ENCODE data around the gene CBFA2T3. TPM values are rescaled to one million over a fixed set of nuclear protein-coding genes. Genes with fewer than 3 reads are reported as not detected.
"Not testable (repeated sequence)": the region's sequence is repeated elsewhere in the genome, so short reads cannot be mapped to it uniquely, and the experiment has no call there.

Gene CBFA2T3
- total RNA-seq, 4 donors from 2014 or later = 4.0 to 18.5 (median 5.5) TPM

DNA sequence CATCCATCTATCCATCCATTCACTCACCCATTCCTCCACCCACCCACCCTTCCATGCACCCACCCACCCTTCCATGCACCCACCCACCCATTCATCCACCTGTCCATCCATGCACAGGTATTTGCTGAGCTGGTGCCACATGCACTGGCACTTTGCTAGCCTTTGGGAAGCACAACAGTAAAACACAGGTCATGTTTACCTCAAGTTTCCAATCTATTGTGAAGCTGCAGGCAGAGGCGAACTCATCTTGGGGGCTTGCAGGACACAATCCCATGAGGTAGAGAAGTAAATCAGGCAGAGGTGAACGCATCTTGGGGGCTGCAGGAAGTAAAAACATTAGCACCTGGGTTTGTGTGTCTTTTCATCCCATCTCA, 35.6 kb upstream of the CBFA2T3 start:
- DNase-seq = no peak
- in situ Hi-C loops (cut with MboI; ENCODE audit: low pct_ligation_motif_present in 1 of 4, low pct_unique_long_range_greater_than_20kb in 1 of 4, low sequenced_read_pairs in 3 of 4) (no loop called here), intact Hi-C loops (cut with DNase I; ENCODE audit: low total_unique reads) (no loop called here)
- no peak overlapping the region for H3K4me3 ChIP-seq
- no peaks in the 10 kb centered on the region for H3K4me1 ChIP-seq
- no peak overlapping the region for H3K27ac ChIP-seq
- 71% methylated on average over 2 of the region's 2 CpGs; no CpG with 5 or more reads in 1 of the 2 donors for WGBS, 2 donors (ENCODE audit: low coverage in 1 of 2)
- peaks cover 4% of the 10 kb centered on the region for H3K27me3 ChIP-seq
- TF ChIP-seq POLR2A (IDR thresholded peaks at IDR 0.05) = no peak
- TF ChIP-seq POLR2AphosphoS5 (IDR thresholded peaks at IDR 0.05) = no peak
- TF ChIP-seq, protein P1, sequence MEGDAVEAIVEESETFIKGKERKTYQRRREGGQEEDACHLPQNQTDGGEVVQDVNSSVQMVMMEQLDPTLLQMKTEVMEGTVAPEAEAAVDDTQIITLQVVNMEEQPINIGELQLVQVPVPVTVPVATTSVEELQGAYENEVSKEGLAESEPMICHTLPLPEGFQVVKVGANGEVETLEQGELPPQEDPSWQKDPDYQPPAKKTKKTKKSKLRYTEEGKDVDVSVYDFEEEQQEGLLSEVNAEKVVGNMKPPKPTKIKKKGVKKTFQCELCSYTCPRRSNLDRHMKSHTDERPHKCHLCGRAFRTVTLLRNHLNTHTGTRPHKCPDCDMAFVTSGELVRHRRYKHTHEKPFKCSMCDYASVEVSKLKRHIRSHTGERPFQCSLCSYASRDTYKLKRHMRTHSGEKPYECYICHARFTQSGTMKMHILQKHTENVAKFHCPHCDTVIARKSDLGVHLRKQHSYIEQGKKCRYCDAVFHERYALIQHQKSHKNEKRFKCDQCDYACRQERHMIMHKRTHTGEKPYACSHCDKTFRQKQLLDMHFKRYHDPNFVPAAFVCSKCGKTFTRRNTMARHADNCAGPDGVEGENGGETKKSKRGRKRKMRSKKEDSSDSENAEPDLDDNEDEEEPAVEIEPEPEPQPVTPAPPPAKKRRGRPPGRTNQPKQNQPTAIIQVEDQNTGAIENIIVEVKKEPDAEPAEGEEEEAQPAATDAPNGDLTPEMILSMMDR (IDR thresholded peaks at IDR 0.05) = no peak
- TF ChIP-seq EP300 (IDR thresholded peaks at IDR 0.05; ENCODE audit: low read depth) = no peak
- no peaks in the 10 kb centered on the region for H3K36me3 ChIP-seq
- H3K9me3 ChIP-seq = no peaks in the 10 kb centered on the region

DNA sequence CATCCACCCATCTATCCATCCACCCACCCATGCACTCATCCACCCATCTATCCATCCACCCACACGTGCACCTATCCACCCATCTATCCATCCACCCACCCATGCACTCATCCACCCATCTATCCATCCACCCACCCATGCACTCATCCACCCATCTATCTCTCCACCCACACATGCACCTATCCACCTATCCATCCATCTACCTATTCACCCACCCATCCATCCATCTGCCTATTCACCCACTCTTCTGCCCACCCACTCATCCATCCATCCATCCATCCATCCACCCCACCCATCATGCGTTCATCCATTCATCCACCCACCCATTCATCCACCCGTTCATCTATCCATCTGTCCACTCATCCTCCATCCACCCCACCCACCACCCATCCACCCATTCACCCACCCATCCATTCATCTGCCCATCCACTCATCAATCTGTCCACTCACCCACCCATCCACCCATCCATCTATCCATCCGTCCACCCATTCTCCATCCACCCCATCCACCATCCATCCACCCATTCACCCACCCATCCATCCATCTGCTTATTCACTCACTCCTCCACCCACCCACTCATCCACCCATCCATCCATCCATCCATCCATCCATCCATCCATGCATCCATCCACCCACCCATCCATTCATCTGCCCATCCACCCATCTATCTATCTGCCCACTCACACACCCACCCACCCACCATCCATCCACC, 35.1 kb upstream of the CBFA2T3 start:
- Histone ChIP-seq H3K36me3 (no peaks in the 10 kb centered on the region), H3K9me3 (no peaks in the 10 kb centered on the region), H3K4me3 (no peak overlapping the region), H3K27ac (no peak overlapping the region), H3K27me3 (peaks cover 4% of the 10 kb centered on the region), H3K4me1 (no peaks in the 10 kb centered on the region)
- in situ Hi-C loops (cut with MboI; ENCODE audit: low pct_ligation_motif_present in 1 of 4, low pct_unique_long_range_greater_than_20kb in 1 of 4, low sequenced_read_pairs in 3 of 4) = no loop called here
- 80 to 83% methylated on average over 4 of the region's 4 CpGs for WGBS, 2 donors (ENCODE audit: low coverage in 1 of 2)
- intact Hi-C loops (cut with DNase I; ENCODE audit: low total_unique reads) = no loop called here
- DNase-seq = no peak
- TF ChIP-seq POLR2A (IDR thresholded peaks at IDR 0.05) (no peak), EP300 (IDR thresholded peaks at IDR 0.05; ENCODE audit: low read depth) (no peak), POLR2AphosphoS5 (IDR thresholded peaks at IDR 0.05) (no peak)
- TF ChIP-seq, protein P1 (IDR thresholded peaks at IDR 0.05) = no peak

DNA sequence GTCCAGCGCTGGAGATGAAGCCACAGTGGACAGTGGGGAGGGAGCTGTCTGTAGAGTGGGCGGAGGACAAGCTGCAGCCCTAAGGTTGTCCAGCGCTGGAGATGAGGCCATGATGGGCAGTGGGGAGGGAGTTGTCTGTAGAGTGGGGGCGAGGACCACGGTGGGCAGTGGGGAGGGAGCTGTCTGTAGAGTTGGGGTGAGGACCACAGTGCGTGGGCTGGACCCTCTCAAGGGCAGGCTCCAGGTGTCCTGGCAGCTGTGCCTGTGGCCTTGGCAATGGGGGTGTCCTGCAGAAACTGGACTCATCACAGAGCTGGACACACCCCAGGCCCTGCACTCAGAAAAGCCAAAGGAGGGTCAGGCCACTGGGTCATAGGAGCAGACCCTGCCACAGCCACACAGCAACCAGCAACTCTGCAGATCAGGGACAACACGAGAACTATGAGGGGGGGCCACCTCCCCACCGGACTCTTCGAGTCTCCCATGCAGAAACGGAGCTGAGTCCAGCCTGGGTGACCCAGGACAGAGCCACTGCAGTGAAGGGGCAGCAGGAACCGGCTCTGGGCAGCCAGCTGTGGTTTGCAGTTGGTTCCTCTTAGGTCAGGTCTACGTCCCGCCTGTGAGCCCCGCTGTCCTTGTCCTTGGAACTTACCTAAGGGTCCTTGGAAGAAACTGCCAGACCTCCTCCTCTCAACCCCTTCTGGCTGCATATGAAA, 33.4 kb upstream of the CBFA2T3 start:
- DNase-seq = no peak
- intact Hi-C loops (cut with DNase I; ENCODE audit: low total_unique reads) (no loop called here), in situ Hi-C loops (cut with MboI; ENCODE audit: low pct_ligation_motif_present in 1 of 4, low pct_unique_long_range_greater_than_20kb in 1 of 4, low sequenced_read_pairs in 3 of 4) (no loop called here)
- no peaks in the 10 kb centered on the region for H3K9me3 ChIP-seq
- H3K4me3 ChIP-seq = no peak overlapping the region
- H3K27me3 ChIP-seq = peaks cover 15% of the 10 kb centered on the region
- no peaks in the 10 kb centered on the region for H3K36me3 ChIP-seq
- 66 to 83% methylated on average over 3 to 14 of the region's 14 CpGs for WGBS, 2 donors (ENCODE audit: low coverage in 1 of 2)
- no peaks in the 10 kb centered on the region for H3K4me1 ChIP-seq
- TF ChIP-seq POLR2AphosphoS5 (IDR thresholded peaks at IDR 0.05) (no peak), EP300 (IDR thresholded peaks at IDR 0.05; ENCODE audit: low read depth) (no peak), POLR2A (IDR thresholded peaks at IDR 0.05) (no peak)
- TF ChIP-seq, protein P1 (IDR thresholded peaks at IDR 0.05) = no peak
- H3K27ac ChIP-seq = no peak overlapping the region

DNA sequence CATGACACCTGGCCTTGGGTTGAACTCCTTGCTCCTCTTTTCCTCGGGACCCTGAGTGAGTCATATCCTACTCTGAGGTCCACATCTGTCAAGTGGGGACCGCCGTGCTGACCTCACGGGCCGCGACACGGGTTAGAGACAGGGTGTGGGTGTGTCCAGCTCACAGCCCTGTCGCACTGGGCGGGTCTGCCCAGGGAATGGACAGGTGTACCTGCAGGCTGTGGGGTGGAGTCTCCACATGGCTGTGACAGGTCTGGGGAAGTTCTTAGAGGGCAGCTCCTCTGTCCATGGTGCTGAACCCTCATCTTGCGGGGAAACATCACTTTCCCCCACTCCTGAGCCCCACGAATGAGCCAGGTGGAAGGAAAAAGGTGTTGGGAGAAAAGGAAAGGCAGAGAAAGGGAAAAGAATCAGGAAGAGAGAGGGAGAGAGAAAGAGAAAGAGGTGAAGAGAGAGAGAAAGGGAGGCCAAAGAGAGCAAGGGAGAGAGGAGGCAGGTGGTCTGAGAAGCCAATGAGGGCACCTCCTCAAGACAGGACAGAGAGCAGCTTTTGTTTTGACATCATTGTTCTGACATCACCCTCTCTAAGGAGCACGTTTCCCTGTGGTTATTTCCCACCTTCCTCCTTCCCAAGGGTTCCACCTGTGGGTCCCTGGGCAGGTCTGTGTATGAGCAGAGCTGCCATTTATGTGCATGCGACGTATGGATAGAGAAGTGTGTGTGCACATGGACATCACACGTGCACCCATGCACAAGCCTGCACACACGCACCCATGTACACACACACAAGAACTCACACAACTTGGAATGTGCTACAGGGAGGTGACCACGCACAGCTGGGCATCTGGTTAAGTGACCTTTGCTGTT, 32.6 kb upstream of the CBFA2T3 start:
- 17 to 58% methylated on average over 2 to 17 of the region's 17 CpGs for WGBS, 2 donors (ENCODE audit: low coverage in 1 of 2)

DNA sequence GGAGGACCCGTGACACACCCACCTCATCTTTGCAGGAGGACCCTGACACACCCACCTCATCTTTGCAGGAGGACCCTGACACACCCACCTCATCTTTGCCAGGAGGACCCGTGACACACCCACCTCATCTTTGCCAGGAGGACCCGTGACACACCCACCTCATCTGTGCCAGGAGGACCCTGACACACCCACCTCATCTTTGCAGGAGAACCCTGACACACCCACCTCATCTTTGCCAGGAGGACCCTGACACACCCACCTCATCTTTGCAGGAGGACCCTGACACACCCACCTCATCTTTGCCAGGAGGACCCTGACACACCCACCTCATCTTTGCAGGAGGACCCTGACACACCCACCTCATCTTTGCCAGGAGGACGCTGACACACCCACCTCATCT, 31.8 kb upstream of the CBFA2T3 start:
- DNase-seq; H3K4me1 ChIP-seq; H3K4me3 ChIP-seq; intact Hi-C loops (cut with DNase I; ENCODE audit: low total_unique reads); H3K36me3 ChIP-seq; H3K9me3 ChIP-seq; in situ Hi-C loops (cut with MboI; ENCODE audit: low pct_ligation_motif_present in 1 of 4, low pct_unique_long_range_greater_than_20kb in 1 of 4, low sequenced_read_pairs in 3 of 4); H3K27ac ChIP-seq: not testable (repeated sequence)
- peaks cover 27% of the 10 kb centered on the region for H3K27me3 ChIP-seq
- WGBS, 2 donors (ENCODE audit: low coverage in 1 of 2) = 43% methylated on average over 4 of the region's 4 CpGs; no CpG with 5 or more reads in 1 of the 2 donors

More for the DNA sequence above, 32.6 kb upstream of the CBFA2T3 start:
- H3K27ac ChIP-seq = no peak overlapping the region
- no peaks in the 10 kb centered on the region for H3K4me1 ChIP-seq
- peaks cover 21% of the 10 kb centered on the region for H3K27me3 ChIP-seq
- H3K36me3 ChIP-seq = no peaks in the 10 kb centered on the region
- H3K9me3 ChIP-seq = no peaks in the 10 kb centered on the region
- in situ Hi-C loops (cut with MboI; ENCODE audit: low pct_ligation_motif_present in 1 of 4, low pct_unique_long_range_greater_than_20kb in 1 of 4, low sequenced_read_pairs in 3 of 4) (no loop called here), intact Hi-C loops (cut with DNase I; ENCODE audit: low total_unique reads) (no loop called here)
- H3K4me3 ChIP-seq = no peak overlapping the region
- DNase-seq = no peak
- TF ChIP-seq, protein P1 (IDR thresholded peaks at IDR 0.05) = no peak
- no peak for TF ChIP-seq EP300 (IDR thresholded peaks at IDR 0.05; ENCODE audit: low read depth)
- no peak for TF ChIP-seq POLR2AphosphoS5 (IDR thresholded peaks at IDR 0.05)
- no peak for TF ChIP-seq POLR2A (IDR thresholded peaks at IDR 0.05)
